SK-N-SH (cell line): ENCODE results near the gene GSTCD. TPM values are rescaled to one million over a fixed set of nuclear protein-coding genes. Genes with fewer than 3 reads are reported as not detected.

Source experiments
- CTCF ChIA-PET: fragments of 300-600, 350-600 bp; formaldehyde crosslinking; extraction: SDS; loops from one replicate; lab custom pipeline; 2021; lab: Yijun Ruan, JAX
- POLR2A ChIA-PET: fragments of 350-600 bp; sonication (Branson Sonifier 250); formaldehyde crosslinking; extraction: SDS; loops from one replicate; lab custom pipeline; 2020; ENCODE audit warnings: antibody characterized with exemption, inconsistent platforms; lab: Yijun Ruan, JAX
- DNase-seq: peaks from one replicate; pipeline ENCODE4 v3.0.0; 2012
- H2AFZ ChIP-seq: fragments of 200-600 bp; sonication (generic); 2 replicates; pipeline ENCODE4 v1.8.1; 2016; ENCODE audit warnings: antibody characterized with exemption, mild to moderate bottlenecking, low read depth
- H3F3A ChIP-seq: fragments of 200-600 bp; sonication (generic); replicated peaks from 2 replicates; pipeline ENCODE3; 2016; ENCODE audit warnings: antibody characterized with exemption, mild to moderate bottlenecking; ENCODE audit not compliant: insufficient read depth
- H3K27ac ChIP-seq, 2 experiments: fragments of 200-500 bp in 1 of 2; fragments of 200-600 bp in 1 of 2; sonication (Bioruptor generic) in 1 of 2; sonication (generic), shearing (Covaris generic) in 1 of 2; 2 replicates each; pipeline versions ENCODE4 v1.5.1 to v1.6.1; 2014 to 2016; ENCODE audit warnings: low read depth in 2 of 2, inconsistent platforms in 1 of 2, low read length in 1 of 2, mild to moderate bottlenecking in 1 of 2, mixed read lengths in 1 of 2
- H3K27me3 ChIP-seq: fragments of 200-600 bp; sonication (generic), shearing (Covaris generic); 2 replicates; pipeline ENCODE4 v1.6.1; 2016; ENCODE audit warnings: mixed run types; ENCODE audit not compliant: insufficient read depth
- H3K36me3 ChIP-seq, 2 experiments: fragments of 200-500 bp in 1 of 2; fragments of 200-600 bp in 1 of 2; sonication (Bioruptor generic) in 1 of 2; sonication (generic) in 1 of 2; replicated peaks in 1 of 2; 2 replicates each; pipeline versions ENCODE3 to v1.5.1; 2014 to 2016; ENCODE audit warnings: low read length in 1 of 2, mild to moderate bottlenecking in 1 of 2; ENCODE audit not compliant: insufficient read depth in 2 of 2, control insufficient read depth in 1 of 2
- H3K4me1 ChIP-seq, 2 experiments: fragments of 200-500 bp in 1 of 2; fragments of 200-600 bp in 1 of 2; sonication (Bioruptor generic) in 1 of 2; sonication (generic), shearing (Covaris generic) in 1 of 2; 2 replicates each; pipeline versions ENCODE4 v1.5.1 to v1.6.1; 2014 to 2016; ENCODE audit warnings: low read depth in 1 of 2, low read length in 1 of 2, mixed run types in 1 of 2; ENCODE audit not compliant: insufficient read depth in 2 of 2, control insufficient read depth in 1 of 2
- H3K4me2 ChIP-seq: fragments of 200-600 bp; sonication (generic), shearing (Covaris generic); 2 replicates; pipeline ENCODE4 v1.6.1; 2017; ENCODE audit warnings: mixed run types
- H3K4me3 ChIP-seq, 2 experiments: fragments of 200-500 bp in 1 of 2; fragments of 200-600 bp in 1 of 2; sonication (Bioruptor generic) in 1 of 2; sonication (generic), shearing (Covaris generic) in 1 of 2; 2 replicates each; pipeline versions ENCODE4 v1.5.1 to v1.8.1; 2014 to 2016; ENCODE audit warnings: low read depth in 2 of 2, inconsistent platforms in 1 of 2, low read length in 1 of 2, mild to moderate bottlenecking in 1 of 2, mixed read lengths in 1 of 2, moderate library complexity in 1 of 2
- H3K79me2 ChIP-seq: fragments of 200-600 bp; sonication (generic); 2 replicates; pipeline ENCODE4 v1.8.1; 2017; ENCODE audit warnings: mild to moderate bottlenecking; ENCODE audit not compliant: insufficient read depth
- H3K9ac ChIP-seq: fragments of 200-600 bp; sonication (generic); 2 replicates; pipeline ENCODE4 v1.6.1; 2017; ENCODE audit warnings: mixed run types
- H3K9me2 ChIP-seq: fragments of 200-600 bp; sonication (generic); 2 replicates; pipeline ENCODE4 v1.6.1; 2017; ENCODE audit warnings: mixed run types
- H3K9me3 ChIP-seq: fragments of 200-600 bp; sonication (generic); 2 replicates; pipeline ENCODE4 v1.6.1; 2017; ENCODE audit warnings: mixed run types, mild to moderate bottlenecking, moderate library complexity
- H4K20me1 ChIP-seq: fragments of 200-600 bp; sonication (generic); 2 replicates; pipeline ENCODE4 v1.6.1; 2017; ENCODE audit warnings: mild to moderate bottlenecking, mixed run types; ENCODE audit not compliant: insufficient read depth
- EP300 ChIP-seq, 2 experiments: IDR thresholded peaks; 2 replicates each; pipeline versions ENCODE4 v1.4.0 to v1.6.1; 2012; ENCODE audit warnings: borderline replicate concordance in 1 of 2, low read depth in 1 of 2, low read length in 1 of 2
- MEF2A ChIP-seq: IDR thresholded peaks from 2 replicates; pipeline ENCODE4 v1.4.0; 2012; ENCODE audit warnings: low read depth, borderline replicate concordance
- REST ChIP-seq: IDR thresholded peaks from 2 replicates; pipeline ENCODE4 v1.6.1; 2012; ENCODE audit warnings: mild to moderate bottlenecking, low read depth, low read length, moderate library complexity
- RFX5 ChIP-seq: IDR thresholded peaks from 2 replicates; pipeline ENCODE4 v1.6.1; 2012; ENCODE audit warnings: mild to moderate bottlenecking, improper control_type of control experiment, low read length
- SIN3A ChIP-seq: IDR thresholded peaks from 2 replicates; pipeline ENCODE4 v1.6.1; 2012; ENCODE audit warnings: low read depth, mild to moderate bottlenecking, low read length, moderate library complexity, borderline replicate concordance
- USF1 ChIP-seq: IDR thresholded peaks from 2 replicates; pipeline ENCODE4 v1.4.0; 2012; ENCODE audit warnings: low read depth, borderline replicate concordance
- WGBS: methylation state at CpG from one replicate; pipeline ENCODE4 v1.1.6; 2017; ENCODE audit warnings: low lambda C conversion rate; 5-methylcytosine and 5-hydroxymethylcytosine counted together
- polyA plus RNA-seq, 3 experiments: library from polyadenylated mRNA; depleted of rRNA; stranded (reverse); fragments of >200 nt; gene quantifications; 2 replicates each; pipeline ENCODE4 v1.2.3, GENCODE V29; 2012
- TF ChIP-seq, protein P1 (sequence below): IDR thresholded peaks from 2 replicates; pipeline ENCODE4 v1.4.0; 2012; ENCODE audit warnings: low read depth, borderline replicate concordance
- TF ChIP-seq, protein P2 (sequence below): IDR thresholded peaks from 2 replicates; pipeline ENCODE4; 2012

GSTCD gene
- polyA plus RNA-seq, 1 of the 3 experiments (the other 2 are of a cell fraction): 4.8 TPM

DNA sequence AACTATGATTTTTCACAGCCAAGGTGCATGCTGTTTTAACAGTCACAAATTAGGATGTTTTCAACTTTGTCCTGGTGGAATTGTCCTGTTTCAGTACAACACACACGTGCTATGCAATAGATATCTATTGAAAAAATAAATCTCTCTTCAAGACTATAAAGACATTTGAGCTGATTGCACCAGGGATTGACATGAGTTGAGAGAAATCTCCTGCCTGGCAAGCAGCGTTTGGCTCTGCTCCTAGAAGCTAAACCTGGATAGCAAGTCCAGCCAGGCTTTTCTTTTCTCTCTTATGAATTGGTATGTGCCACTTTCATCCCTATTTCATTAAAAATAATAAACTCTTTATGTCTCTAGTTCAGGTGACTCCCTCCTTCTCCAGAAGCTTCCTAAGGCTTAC, 170.1 kb downstream of the GSTCD start:
- 12% methylated on average over 2 of the region's 2 CpGs for WGBS
- DNase-seq: no peak
- Histone ChIP-seq H4K20me1 (no peaks in the 10 kb centered on the region), H3K36me3 (no peaks in the 10 kb centered on the region), H3K9me3 (no peaks in the 10 kb centered on the region), H3K4me1 (no peaks in the 10 kb centered on the region), H2AFZ (no peak overlapping the region), H3K27me3 (no peaks in the 10 kb centered on the region), H3K4me2 (no peak overlapping the region), H3K27ac (no peak overlapping the region), H3K4me3 (no peak overlapping the region), H3K9ac (no peak overlapping the region), H3K9me2 (no peaks in the 10 kb centered on the region), H3F3A (no peaks in the 10 kb centered on the region), H3K79me2 (no peaks in the 10 kb centered on the region)
- ChIA-PET CTCF (no interaction called here), POLR2A (no interaction called here)
- no peak for TF ChIP-seq EP300 (IDR thresholded peaks at IDR 0.05; ENCODE audit: borderline replicate concordance in 1 of 2, low read depth in 1 of 2, low read length in 1 of 2)
- TF ChIP-seq, protein P1, sequence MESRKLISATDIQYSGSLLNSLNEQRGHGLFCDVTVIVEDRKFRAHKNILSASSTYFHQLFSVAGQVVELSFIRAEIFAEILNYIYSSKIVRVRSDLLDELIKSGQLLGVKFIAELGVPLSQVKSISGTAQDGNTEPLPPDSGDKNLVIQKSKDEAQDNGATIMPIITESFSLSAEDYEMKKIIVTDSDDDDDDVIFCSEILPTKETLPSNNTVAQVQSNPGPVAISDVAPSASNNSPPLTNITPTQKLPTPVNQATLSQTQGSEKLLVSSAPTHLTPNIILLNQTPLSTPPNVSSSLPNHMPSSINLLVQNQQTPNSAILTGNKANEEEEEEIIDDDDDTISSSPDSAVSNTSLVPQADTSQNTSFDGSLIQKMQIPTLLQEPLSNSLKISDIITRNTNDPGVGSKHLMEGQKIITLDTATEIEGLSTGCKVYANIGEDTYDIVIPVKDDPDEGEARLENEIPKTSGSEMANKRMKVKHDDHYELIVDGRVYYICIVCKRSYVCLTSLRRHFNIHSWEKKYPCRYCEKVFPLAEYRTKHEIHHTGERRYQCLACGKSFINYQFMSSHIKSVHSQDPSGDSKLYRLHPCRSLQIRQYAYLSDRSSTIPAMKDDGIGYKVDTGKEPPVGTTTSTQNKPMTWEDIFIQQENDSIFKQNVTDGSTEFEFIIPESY: no peak
- no peak for TF ChIP-seq MEF2A

GRCh38 chr4:105887508-105887907, 178.9 kb downstream of the GSTCD start:
- no peaks in the 10 kb centered on the region for H4K20me1 ChIP-seq
- H3K36me3 ChIP-seq: no peaks in the 10 kb centered on the region
- H3K4me1 ChIP-seq: no peaks in the 10 kb centered on the region
- no peaks in the 10 kb centered on the region for H3K79me2 ChIP-seq
- no peaks in the 10 kb centered on the region for H3K9me2 ChIP-seq
- H3K9me3 ChIP-seq: no peaks in the 10 kb centered on the region
- TF ChIP-seq, protein P2, sequence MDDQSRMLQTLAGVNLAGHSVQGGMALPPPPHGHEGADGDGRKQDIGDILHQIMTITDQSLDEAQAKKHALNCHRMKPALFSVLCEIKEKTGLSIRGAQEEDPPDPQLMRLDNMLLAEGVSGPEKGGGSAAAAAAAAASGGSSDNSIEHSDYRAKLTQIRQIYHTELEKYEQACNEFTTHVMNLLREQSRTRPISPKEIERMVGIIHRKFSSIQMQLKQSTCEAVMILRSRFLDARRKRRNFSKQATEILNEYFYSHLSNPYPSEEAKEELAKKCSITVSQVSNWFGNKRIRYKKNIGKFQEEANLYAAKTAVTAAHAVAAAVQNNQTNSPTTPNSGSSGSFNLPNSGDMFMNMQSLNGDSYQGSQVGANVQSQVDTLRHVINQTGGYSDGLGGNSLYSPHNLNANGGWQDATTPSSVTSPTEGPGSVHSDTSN: no peak
- TF ChIP-seq SIN3A (no peak), RFX5 (no peak), REST (no peak), USF1 (no peak)
- WGBS: 22% methylated on average over 2 of the region's 2 CpGs
- POLR2A ChIA-PET: no interaction called here
- CTCF ChIA-PET: no interaction called here
- H2AFZ ChIP-seq: no peak overlapping the region
- no peak overlapping the region for H3K27ac ChIP-seq
- H3K27me3 ChIP-seq: peaks cover 11% of the 10 kb centered on the region; the same call in 1 of the 2 replicates
- H3K9ac ChIP-seq: no peak overlapping the region
- no peak overlapping the region for H3K4me2 ChIP-seq
- H3K4me3 ChIP-seq: no peak overlapping the region
- no peak for DNase-seq
- no peaks in the 10 kb centered on the region for H3F3A ChIP-seq
